ENCODE data around the gene TSPAN4. TPM values are rescaled to one million over a fixed set of nuclear protein-coding genes. Genes with fewer than 3 reads are reported as not detected.

The TSPAN4 gene
- total and polyA plus RNA-seq, 2 of the 13 experiments (the other 11 are each of a cell fraction or from before 2014, with no cell fraction given), result 31.7 to 68.3 TPM

GRCh38 chr11:819129-819931, 23.3 kb upstream of the TSPAN4 start (continued):
- no peak for TF ChIP-seq ZFP37 (CRISPR knock-in tag; IDR thresholded peaks at IDR 0.05; ENCODE audit: borderline replicate concordance)
- peak; percentile 20; the same call in 1 of the 2 replicates for TF ChIP-seq NR2F2 (IDR thresholded peaks at IDR 0.05; ENCODE audit: borderline replicate concordance, low read depth)
- no peak for TF ChIP-seq ZNF251 (CRISPR knock-in tag; IDR thresholded peaks at IDR 0.05)
- TF ChIP-seq SUZ12 (IDR thresholded peaks at IDR 0.05; ENCODE audit: low read depth, low read length), result no peak
- no peak for TF ChIP-seq ZNF3 (CRISPR knock-in tag; IDR thresholded peaks at IDR 0.05)
- TF ChIP-seq REPIN1 (CRISPR knock-in tag; IDR thresholded peaks at IDR 0.05; ENCODE audit: borderline replicate concordance, low read depth), result peak; percentile 59; the same call in 1 of the 2 replicates
- TF ChIP-seq SRSF1 (optimal IDR thresholded peaks at IDR 0.05; ENCODE audit: low read depth, low read length), result no peak
- no peak for TF ChIP-seq NCOA5 (CRISPR knock-in tag; IDR thresholded peaks at IDR 0.05)
- no peak; the same call in 1 of the 2 replicates for TF ChIP-seq ISL2 (CRISPR knock-in tag; IDR thresholded peaks at IDR 0.05)
- no peak for TF ChIP-seq ZNF720 (CRISPR knock-in tag; IDR thresholded peaks at IDR 0.05)
- TF ChIP-seq TP53 (CRISPR knock-in tag; conservative IDR thresholded peaks at IDR 0.05), result no peak
- TF ChIP-seq RERE (CRISPR knock-in tag; IDR thresholded peaks at IDR 0.05; ENCODE audit: low read depth), result 0 out of 2 replicates have a peak, but pooled peaks have one; percentile 7
- no peak for TF ChIP-seq ZNF878 (CRISPR knock-in tag; IDR thresholded peaks at IDR 0.05)
- TF ChIP-seq RBAK (CRISPR knock-in tag; IDR thresholded peaks at IDR 0.05), result no peak
- no peak for TF ChIP-seq AKAP8 (CRISPR knock-in tag; IDR thresholded peaks at IDR 0.05)
- no peak for TF ChIP-seq KLF12 (CRISPR knock-in tag; IDR thresholded peaks at IDR 0.05; ENCODE audit: borderline replicate concordance)
- peak; percentile 22; the same call in 1 of the 2 replicates for TF ChIP-seq GMEB1 (CRISPR knock-in tag; IDR thresholded peaks at IDR 0.05; ENCODE audit: borderline replicate concordance)
- no peak for TF ChIP-seq ETV5 (CRISPR knock-in tag; IDR thresholded peaks at IDR 0.05; ENCODE audit: borderline replicate concordance)
- TF ChIP-seq SSRP1 (CRISPR knock-in tag; IDR thresholded peaks at IDR 0.05), result no peak
- TF ChIP-seq FOSL1 (CRISPR knock-in tag; IDR thresholded peaks at IDR 0.05; ENCODE audit: borderline replicate concordance), result no peak
- no peak for TF ChIP-seq ZBTB21 (CRISPR knock-in tag; IDR thresholded peaks at IDR 0.05)
- peak; percentile 28; the same call in 1 of the 2 replicates for TF ChIP-seq MYNN (CRISPR knock-in tag; IDR thresholded peaks at IDR 0.05; ENCODE audit: low read depth)
- TF ChIP-seq HOMEZ (CRISPR knock-in tag; IDR thresholded peaks at IDR 0.05; ENCODE audit: low read depth), result no peak
